Epithelial cell of esophagus (primary cell): ENCODE results near the gene RAB25.

Experiments used
- DNase-seq: peaks from one replicate; pipeline ENCODE4 v3.0.0; 2010; ENCODE audit warnings: low read depth
- H3K4me3 ChIP-seq: 2 replicates; pipeline ENCODE4 v1.5.1; 2011; ENCODE audit warnings: mild to moderate bottlenecking, low read length, control low read depth
- CTCF ChIP-seq: IDR thresholded peaks from 2 replicates; pipeline ENCODE4 v1.5.1; 2011; ENCODE audit warnings: low read depth, mild to moderate bottlenecking, low read length, control low read depth, inconsistent platforms; ENCODE audit not compliant: insufficient read depth; ENCODE audit errors: missing control alignments

The RAB25 gene

GRCh38 chr1:156048663-156049258 lies 12.2 kb upstream of the RAB25 start:
- DNase-seq = no peak
- TF ChIP-seq CTCF = no peak
- no peak overlapping the region for H3K4me3 ChIP-seq

DNA sequence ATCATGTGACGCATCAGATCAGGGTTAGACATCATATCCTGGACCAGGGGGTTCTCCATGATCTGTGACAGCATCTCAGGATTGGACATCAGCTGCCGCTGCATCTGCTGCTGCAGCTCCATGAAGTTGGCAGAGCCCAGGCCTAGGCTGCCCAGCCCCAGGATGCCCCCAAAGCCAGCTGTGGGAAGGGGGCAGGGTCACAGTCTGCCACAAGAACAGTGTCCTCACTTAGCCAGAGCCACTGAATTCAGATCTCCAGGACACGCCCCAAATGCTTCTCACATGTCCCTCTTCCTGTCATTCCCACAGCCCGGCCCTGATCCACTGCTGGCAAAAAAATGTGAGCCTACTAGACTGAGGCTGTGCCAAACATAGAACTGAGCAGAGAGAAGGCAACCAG lies 10.6 kb upstream of the RAB25 start:
- H3K4me3 ChIP-seq = no peak overlapping the region
- DNase-seq = no peak
- no peak for TF ChIP-seq CTCF

DNA sequence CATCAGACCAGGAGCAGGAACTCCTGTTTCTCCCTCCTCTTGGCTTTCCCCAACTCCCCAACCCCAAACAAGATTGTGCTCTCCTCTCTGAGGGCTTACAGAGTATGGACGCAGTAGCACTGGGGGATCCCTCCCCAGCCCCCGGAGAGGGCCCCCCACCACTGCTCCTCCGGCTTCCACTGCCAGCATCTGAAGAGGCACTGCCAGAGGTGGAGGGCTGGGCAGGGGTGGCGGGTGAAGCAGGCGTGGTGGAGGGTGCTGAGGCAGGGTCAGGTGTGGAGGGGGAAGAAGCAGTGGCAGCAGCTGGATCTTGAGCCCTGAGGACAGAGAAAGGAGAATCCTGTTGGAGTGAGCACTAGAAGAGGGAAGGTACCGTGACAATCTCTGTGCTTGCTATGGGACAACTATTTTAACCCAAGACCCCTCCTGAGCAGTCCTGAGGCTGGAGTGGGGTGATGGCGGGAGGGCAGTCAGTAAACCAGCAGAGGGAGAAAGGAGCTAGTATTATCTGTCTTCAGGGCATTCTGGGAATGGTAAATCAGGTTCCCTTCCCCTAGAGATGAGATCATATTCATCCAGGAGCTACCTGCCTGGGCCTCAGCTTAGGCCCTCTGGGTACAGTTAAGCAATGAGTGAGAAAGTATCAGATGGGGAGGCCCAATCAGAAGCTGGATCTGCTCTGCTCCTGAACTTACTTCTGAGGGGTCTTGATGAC lies 9.8 kb upstream of the RAB25 start:
- peak; percentile 48 for DNase-seq
- no peak for TF ChIP-seq CTCF
- no peak overlapping the region for H3K4me3 ChIP-seq

GRCh38 chr1:156052862-156053767 lies 7.8 kb upstream of the RAB25 start:
- peak overlapping the region; percentile 78 for H3K4me3 ChIP-seq
- peak; percentile 81 for DNase-seq
- TF ChIP-seq CTCF = no peak

- DNase-seq = peak; percentile 86
- peak; percentile 11 for TF ChIP-seq CTCF
- peak within 1 kb of the TSS; percentile 95 for H3K4me3 ChIP-seq
Observed at GRCh38 chr1:156053768-156054499, 7.0 kb upstream of the RAB25 start, which contains the start of gene UBQLN4. TSS of gene UBQLN4 (minus strand) at chr1:156053798. CDS start at chr1:156053701, 97 bp downstream.

GRCh38 chr1:156054500-156055280 lies 6.3 kb upstream of the RAB25 start, which contains the start of gene LAMTOR2:
TSS of gene LAMTOR2 (plus strand) at chr1:156054782. CDS start at chr1:156054890, 108 bp downstream.
- peak; percentile 97 for DNase-seq
- H3K4me3 ChIP-seq = peak within 1 kb of the TSS; percentile 95
- no peak for TF ChIP-seq CTCF
